Peyer's patch (tissue), 4 donors: ENCODE data around the gene SLC16A1.

ENCODE experiments used
- CTCF ChIP-seq, 6 experiments: fragments of 450-650 bp in 4 of 6; fragments of 200-600 bp in 2 of 6; sonication (generic) in 1 of 6; IDR thresholded peaks; one replicate each; pipeline ENCODE4 v1.5.1; 2017 to 2019; ENCODE audit warnings: antibody characterized with exemption in 6 of 6, mild to moderate bottlenecking in 3 of 6, moderate library complexity in 1 of 6
- POLR2A ChIP-seq, 2 donors: fragments of 450-650 bp; IDR thresholded peaks; one replicate each; pipeline ENCODE4 v1.5.1; 2017; ENCODE audit warnings: antibody characterized with exemption in 2 of 2, mild to moderate bottlenecking in 2 of 2, moderate library complexity in 2 of 2

- TF ChIP-seq CTCF (IDR thresholded peaks at IDR 0.05) (no peak), POLR2A (IDR thresholded peaks at IDR 0.05) (no peak)
Measured at GRCh38 chr1:112946683-112947082, 9.3 kb downstream of the SLC16A1 start.
